CD4-positive, alpha-beta T cell treated with Interleukin-15 for 4 hours (primary cell): ENCODE measurements around the gene INHA.

Source experiments
- DNase-seq: peaks from one replicate; pipeline ENCODE4 v3.0.0-alpha.2; 2020; ENCODE audit warnings: low spot score

INHA gene

DNA sequence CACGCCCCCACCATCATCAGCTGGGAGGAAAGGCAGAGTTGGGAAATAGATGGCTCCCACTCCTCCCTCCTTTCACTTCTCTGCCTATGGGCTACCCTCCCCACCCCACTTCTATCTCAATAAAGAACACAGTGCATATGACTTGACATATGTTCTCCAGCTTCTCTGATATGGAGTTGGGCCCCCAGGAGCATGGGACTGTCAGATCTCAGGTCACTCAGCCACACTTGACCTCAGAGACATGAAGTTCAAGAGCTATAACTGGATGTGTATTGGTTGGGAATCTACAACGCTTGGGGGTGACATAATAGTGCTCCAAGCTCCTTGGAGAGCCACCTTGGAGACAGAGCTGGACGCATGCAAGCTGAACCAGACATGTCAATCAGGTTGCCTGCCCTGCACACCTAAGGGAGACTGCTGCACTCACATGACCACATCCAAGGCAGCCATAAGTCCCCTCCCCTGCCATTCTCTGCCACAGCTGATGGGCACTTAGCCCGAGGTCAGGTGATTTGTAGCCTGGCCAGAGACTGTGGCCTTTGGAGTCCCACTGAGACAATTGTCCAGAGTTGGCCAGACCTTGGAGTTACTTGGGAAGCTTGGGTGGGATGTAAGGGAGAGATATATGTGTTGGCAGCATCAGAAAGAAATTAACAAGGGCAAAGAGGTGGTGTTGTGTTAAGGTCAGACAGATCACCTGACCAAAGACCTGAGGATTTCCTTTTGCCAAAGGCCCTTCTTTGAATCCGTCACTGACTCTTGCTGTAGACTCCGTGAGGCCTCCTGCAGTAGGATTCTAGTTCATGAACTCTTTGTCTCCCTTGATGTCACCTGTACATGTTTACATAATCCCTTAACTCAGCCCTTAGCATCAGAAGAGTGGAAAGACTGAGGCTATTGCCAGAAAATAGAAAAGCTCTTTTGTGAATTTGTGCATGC is 3.7 kb downstream of the INHA start:
- DNase-seq, result no peak

DNA sequence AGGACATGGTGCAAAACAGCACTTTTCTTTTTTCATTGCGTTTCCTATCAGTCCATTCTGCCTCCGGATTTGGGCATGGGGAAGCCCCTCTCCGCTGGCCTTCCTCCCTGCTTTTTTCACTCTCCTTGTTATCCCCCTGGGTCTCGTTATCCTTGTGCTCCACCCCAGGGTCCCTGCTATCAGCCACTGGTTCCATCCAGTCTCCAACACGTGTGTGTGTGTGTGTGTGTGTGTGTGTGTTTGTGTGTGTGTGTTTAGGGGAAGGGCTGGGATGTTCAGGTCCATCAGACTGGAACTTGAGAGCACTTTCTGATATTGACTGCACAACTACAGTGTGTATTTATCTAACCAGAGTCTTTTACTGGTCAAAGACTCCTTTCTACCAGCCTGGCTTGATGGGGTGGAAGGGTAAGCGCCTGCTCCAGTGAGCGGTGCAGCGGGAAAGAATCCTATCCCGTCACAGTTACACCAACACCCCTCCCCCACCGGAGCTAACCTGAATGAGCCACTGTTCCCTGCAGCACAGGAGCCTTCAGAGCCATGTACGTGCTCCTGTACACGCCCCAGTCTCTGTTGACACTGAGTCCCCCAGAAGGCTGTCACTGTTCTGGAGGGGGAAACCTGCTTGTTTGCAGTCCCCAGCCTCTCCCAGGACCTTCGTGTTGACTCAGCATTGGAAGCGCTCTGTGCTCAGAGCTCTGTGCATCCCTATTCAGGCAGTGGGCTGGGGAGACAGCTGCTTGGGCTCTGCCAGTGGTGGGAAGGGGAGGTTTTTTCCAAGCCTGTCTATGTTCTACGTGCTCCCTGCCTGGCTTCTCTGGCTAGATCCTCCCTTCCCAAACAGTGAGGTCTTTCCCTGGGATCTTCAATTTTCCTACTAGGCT is 4.6 kb downstream of the INHA start:
- DNase-seq, result no peak

GRCh38 chr2:219578811-219579613 is 6.9 kb downstream of the INHA start:
- no peak for DNase-seq

DNA sequence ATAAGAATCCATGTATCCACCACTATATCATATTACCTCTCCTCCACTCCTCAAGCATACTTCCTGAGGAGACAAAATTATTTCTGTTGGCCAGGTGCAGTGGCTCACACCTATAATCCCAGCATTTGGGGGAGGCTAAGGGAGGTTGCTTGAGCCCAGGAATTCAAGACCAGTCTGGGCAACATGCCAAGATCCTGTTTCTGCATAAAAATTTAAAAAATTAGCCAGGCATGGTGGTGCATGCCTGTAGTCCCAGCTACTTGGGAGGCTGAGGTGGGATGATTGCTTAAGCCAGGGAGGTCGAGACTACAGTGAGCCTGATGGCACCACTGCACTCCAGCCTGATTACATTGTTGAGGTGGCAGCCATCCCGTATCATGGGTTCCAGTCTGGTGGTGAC is 9.2 kb downstream of the INHA start:
- DNase-seq, result no peak

DNA sequence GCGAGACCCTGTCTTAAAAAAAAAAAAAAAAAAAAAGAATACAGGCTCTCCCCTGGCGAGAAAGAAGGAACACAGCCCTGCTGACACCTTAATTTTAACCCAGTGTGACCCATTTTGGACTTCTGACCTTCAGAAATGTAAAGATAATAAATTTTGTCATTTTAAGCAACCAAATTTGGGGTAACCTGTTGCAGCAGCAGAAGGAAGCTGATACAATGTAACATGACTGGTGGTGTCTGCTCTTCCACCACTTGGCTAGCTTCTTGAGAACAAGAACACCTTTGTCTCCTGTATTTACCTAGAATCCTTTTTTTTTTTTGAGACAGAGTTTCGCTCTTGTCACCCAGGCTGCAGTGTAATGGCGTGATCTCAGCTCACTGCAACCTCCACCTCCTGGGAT is 19.0 kb downstream of the INHA start:
- no peak for DNase-seq

- DNase-seq, result no peak
Observed at GRCh38 chr2:219592736-219593135, 20.6 kb downstream of the INHA start.

DNA sequence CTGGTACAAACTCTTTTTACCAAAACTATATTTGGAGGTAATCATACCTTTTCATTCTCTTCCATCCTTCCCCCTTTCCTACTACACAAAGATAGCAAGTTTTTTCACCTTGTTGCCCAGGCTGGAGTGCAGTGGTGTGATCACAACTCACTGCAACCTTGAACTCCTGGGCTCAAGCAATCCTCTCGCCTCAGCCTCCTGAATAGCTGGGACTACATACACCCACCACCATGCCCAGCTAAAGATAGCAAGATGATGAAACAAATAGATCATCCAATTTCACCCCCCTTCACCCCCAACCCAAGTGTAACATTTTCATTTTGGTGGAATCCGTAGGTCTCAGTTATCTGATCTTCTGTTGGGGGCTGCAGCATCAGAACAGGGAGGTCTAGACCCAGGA is 21.0 kb downstream of the INHA start:
- DNase-seq, result no peak

DNA sequence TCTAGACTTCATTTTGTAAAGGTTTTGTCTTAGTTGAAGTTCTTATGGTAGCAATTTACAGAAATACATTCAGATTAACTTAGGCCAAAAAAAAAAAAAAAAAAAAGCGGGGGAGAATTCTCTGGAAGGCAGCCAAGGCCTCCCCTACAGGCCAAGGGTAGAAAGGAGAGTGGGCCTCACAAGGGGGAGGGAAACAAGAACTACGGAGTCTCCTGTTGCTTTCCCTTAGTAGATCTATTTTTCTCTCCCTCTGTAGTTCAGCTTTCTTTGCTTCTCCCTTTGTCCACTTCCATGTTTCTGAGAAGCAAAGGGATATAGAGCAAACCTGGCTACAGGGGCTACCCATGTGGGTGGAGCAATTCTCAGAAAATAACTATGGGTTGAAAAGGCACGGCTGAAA is 23.1 kb downstream of the INHA start:
- DNase-seq, result no peak

DNA sequence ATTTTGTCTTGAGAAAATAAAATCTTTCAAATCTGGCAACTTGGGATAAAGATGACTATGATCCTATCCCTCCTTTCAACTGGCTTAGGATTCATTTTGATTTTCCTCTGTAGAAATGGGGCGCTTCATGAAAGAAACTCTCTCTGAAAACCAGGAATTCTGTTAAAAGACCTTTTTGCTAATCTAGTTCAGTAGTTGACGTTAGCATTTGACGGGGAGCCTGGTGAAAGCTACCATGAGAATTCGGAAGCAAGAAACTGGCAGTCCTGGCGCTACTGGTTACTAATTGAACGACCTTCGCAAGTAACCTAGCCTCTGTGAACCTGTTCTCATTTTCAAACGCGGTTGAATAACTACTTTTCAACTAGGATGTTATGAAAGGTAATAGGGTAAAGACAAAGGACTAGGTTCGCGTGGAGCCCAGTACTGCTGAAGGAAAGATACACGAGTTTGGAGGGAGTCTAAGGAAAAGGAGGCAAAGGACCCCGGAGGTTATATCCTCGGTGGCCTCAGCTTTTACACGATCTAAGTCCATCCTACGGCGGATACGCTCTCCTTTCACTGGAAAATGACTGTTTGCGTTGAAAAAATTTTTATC is 24.9 kb downstream of the INHA start:
- DNase-seq, result no peak

DNA sequence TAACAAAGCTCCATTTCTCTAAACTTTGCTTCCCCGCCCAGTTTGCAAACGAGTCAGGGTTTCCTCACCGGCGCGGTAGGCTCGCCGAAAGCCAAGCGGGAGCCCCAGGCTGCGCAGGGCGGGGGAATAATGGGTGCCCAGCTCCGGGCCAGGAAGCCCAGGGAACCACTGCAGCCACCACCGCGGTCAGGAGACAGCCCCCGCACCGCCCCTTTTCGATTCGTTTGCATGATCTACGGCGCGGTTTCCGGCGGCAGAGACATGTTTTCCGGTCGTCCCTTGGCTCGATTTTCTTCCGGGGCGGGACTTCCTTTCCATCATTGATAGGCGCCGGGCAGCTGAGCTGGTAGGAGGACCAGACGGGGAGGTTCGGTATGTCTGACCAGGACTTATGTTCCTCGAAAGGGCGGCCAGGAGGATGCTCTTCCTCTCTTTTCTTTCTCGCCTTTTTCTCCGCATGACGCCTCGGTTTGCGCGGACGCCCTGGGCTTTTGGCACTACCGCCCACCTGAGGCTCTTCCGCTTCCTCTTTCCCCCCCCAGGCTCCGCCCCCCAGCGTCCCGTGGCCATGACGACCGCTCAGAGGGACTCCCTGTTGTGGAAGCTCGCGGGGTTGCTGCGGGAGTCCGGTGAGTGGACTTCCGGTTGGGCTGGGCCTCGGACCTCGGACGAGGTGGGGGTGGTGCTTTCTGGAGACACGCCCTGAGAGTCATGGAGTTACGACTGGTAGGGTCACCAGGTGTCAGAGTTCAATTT is 25.6 kb downstream of the INHA start, which contains the start of gene STK11IP:
TSS of gene STK11IP (plus strand) at position 306 of the 756 bp plus-strand sequence. CDS start at position 569, 263 bp downstream.
- peak; percentile 85 for DNase-seq

- DNase-seq, result no peak
Observed at GRCh38 chr2:219598308-219599078, 26.4 kb downstream of the INHA start.

DNA sequence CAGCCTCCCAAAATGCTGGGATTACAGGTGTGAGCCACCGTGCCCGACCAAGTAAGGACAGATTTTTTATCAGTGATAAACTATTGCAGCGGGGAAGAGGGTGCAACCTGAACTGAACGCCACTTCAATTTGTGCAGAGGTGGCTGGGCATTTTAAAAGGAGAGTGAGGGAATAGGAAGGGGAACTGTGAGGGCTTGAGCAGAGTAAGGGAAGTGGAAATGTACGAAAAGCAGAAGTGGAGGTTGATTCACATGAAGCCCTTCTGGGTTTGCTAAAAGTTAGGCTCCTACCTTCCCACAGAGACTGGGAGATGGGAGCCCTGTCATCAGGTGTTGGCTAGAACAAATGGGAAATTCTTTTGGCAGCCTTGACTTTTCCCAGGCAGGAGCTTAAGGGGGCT is 31.7 kb downstream of the INHA start:
- no peak for DNase-seq

DNA sequence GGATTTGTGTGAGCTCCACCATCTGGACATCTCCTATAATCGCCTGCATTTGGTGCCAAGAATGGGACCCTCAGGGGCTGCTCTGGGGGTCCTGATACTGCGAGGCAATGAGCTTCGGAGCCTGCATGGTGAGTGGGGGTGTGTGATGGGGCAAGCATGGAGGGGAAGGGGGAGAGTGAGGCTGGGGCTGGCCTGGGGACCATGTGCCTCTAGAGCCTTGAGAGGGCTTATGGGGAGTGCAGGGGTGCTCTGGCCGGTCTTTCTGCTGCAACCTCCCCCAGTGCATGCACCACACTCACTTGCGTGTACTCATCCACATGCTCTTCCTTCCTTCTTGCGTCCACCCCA is 33.5 kb downstream of the INHA start:
- DNase-seq, result no peak

GRCh38 chr2:219607931-219608330 is 35.8 kb downstream of the INHA start:
- DNase-seq, result no peak

- DNase-seq, result no peak
Observed at GRCh38 chr2:219608399-219608964, 36.4 kb downstream of the INHA start.

DNA sequence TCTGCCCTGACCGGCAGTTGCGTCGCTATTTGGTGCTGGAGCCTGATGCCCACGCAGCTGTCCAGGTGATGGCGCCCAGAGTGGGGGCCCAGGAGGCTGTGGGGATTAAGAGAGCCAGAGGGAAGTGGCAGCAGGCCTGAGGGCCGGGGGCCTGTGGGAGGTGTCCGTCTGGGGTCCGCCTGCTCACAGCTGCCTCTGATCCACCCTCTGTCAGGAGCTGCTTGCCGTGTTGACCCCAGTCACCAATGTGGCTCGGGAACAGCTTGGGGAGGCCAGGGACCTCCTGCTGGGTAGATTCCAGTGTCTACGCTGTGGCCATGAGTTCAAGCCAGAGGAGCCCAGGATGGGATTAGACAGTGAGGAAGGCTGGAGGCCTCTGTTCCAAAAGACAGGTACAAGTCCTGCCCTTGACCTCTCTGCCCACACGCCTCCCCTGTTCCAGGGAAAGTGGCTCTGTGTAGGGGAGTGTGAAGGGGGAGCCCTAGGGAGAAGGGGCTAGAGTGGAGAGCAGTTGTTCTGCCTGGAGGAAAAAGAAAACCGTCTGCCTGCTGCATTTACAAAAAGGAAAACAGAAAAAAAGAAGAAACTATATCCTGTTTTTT is 37.1 kb downstream of the INHA start:
- DNase-seq, result no peak

- DNase-seq, result no peak
Observed at GRCh38 chr2:219611306-219611705, 39.2 kb downstream of the INHA start.

DNA sequence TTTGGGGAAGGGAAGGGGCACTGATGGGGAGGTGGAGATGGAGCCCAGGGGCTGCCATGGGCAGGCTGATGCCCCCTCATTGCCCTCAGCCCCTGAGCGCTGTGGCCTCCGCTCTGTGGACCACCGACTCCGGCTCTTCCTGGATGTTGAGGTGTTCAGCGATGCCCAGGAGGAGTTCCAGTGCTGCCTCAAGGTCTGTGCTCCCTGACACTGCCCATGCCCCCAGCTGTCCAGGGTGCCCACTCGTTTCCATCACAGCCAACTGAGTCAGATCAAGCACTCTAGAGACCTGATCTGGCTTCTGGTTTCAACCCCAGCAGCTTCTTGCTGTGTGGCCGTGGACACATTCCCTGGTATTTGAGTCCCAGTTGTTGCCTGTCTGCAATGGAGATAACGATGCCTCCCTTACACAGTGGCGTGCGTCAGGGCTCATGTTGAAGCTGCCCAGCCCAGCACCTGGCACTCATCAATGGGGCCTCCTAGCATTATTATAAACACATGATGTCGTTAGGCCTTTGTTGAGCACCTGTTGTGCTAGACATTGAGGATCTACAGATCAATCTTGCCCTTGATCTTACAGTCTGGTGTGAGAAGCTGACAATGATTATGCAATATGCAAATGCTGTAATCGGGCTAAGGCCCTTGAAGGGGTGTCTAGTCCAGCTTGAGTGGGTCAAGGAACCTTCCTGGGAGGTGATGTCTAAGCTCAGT is 39.9 kb downstream of the INHA start:
- no peak for DNase-seq
